Testis (tissue), 2 donors: ENCODE data around the gene ADISSP.

Source experiments
- POLR2A ChIP-seq: fragments of 450-650 bp; IDR thresholded peaks from one replicate; pipeline ENCODE4 v1.6.1; 2017; ENCODE audit warnings: antibody characterized with exemption, mild to moderate bottlenecking, moderate library complexity
- TF ChIP-seq, protein P1 (sequence below), 3 experiments: fragments of 450-650 bp in 2 of 3; fragments of 200-600 bp in 1 of 3; sonication (generic) in 1 of 3; IDR thresholded peaks; one replicate each; pipeline ENCODE4 v1.5.1; 2016 to 2019; ENCODE audit warnings: antibody characterized with exemption in 3 of 3, mild to moderate bottlenecking in 2 of 3, moderate library complexity in 1 of 3

DNA sequence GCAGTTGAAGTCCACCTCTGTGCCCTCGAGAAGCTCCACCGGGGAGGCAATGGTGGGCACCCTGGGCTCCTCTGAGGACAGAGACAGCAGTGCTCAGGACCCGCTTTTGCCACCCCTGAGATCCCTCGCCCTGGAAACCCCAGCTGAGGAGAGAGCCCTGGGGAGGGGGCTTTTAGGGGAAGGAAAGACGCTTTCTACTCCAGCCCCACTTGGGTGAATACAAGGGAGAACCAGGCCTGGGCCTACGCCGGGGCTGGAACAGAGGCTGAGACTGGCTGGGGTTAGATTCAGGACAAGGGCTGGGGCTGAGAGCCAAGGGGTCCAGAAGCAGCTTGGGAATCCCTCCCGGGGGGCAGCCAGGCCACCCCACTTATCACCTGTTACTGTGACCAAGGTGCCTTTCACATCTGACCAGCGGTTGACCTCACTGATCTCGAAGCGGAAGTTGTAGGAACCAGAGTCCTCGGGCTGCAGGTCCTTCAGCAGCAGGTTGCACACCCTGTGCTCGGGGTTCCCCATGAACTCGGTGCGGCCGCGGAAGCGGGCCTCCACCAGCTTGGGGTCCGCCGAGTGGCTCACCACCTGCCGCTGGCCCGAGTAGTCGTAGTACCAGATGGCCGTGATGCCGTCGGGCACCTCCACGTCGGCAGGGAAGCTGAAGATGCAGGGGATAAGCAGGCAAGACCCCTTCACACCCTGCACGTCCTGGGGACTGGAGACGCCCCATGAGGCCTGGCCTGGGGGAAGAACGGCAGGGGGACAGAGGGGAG lies 61.4 kb downstream of the ADISSP start:
- TF ChIP-seq, protein P1, sequence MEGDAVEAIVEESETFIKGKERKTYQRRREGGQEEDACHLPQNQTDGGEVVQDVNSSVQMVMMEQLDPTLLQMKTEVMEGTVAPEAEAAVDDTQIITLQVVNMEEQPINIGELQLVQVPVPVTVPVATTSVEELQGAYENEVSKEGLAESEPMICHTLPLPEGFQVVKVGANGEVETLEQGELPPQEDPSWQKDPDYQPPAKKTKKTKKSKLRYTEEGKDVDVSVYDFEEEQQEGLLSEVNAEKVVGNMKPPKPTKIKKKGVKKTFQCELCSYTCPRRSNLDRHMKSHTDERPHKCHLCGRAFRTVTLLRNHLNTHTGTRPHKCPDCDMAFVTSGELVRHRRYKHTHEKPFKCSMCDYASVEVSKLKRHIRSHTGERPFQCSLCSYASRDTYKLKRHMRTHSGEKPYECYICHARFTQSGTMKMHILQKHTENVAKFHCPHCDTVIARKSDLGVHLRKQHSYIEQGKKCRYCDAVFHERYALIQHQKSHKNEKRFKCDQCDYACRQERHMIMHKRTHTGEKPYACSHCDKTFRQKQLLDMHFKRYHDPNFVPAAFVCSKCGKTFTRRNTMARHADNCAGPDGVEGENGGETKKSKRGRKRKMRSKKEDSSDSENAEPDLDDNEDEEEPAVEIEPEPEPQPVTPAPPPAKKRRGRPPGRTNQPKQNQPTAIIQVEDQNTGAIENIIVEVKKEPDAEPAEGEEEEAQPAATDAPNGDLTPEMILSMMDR (IDR thresholded peaks at IDR 0.05): no peak
- TF ChIP-seq POLR2A: no peak
